Measurements from ENCODE around the gene ITPKC. TPM values are rescaled to one million over a fixed set of nuclear protein-coding genes. Genes with fewer than 3 reads are reported as not detected.

ITPKC gene
- total RNA-seq, 4 donors from 2014 or later: 34.5 to 43.9 (median 38.9) TPM

- H3K9me3 ChIP-seq: no peaks in the 10 kb centered on the region
- no peak overlapping the region for H3K4me3 ChIP-seq
- TF ChIP-seq, protein P1, sequence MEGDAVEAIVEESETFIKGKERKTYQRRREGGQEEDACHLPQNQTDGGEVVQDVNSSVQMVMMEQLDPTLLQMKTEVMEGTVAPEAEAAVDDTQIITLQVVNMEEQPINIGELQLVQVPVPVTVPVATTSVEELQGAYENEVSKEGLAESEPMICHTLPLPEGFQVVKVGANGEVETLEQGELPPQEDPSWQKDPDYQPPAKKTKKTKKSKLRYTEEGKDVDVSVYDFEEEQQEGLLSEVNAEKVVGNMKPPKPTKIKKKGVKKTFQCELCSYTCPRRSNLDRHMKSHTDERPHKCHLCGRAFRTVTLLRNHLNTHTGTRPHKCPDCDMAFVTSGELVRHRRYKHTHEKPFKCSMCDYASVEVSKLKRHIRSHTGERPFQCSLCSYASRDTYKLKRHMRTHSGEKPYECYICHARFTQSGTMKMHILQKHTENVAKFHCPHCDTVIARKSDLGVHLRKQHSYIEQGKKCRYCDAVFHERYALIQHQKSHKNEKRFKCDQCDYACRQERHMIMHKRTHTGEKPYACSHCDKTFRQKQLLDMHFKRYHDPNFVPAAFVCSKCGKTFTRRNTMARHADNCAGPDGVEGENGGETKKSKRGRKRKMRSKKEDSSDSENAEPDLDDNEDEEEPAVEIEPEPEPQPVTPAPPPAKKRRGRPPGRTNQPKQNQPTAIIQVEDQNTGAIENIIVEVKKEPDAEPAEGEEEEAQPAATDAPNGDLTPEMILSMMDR (IDR thresholded peaks at IDR 0.05): no peak
- TF ChIP-seq POLR2A (IDR thresholded peaks at IDR 0.05): no peak
- no peak overlapping the region for H3K27ac ChIP-seq
- H3K27me3 ChIP-seq: no peaks in the 10 kb centered on the region
- H3K36me3 ChIP-seq: peaks cover 0 to 22% (median 0%) of the 10 kb centered on the region in 3 donors
- peaks cover 0 to 19% (median 8%) of the 10 kb centered on the region in 4 donors for H3K4me1 ChIP-seq
- DNase-seq: no peak
These were observed 23.0 kb upstream of the ITPKC start for GRCh38 chr19:40693896-40694295.

GRCh38 chr19:40695881-40696280 lies 21.0 kb upstream of the ITPKC start:
- H3K9me3 ChIP-seq: no peaks in the 10 kb centered on the region
- H3K4me1 ChIP-seq: peaks cover 0 to 10% (median 7%) of the 10 kb centered on the region in 4 donors
- H3K27ac ChIP-seq: no peak overlapping the region
- no peaks in the 10 kb centered on the region for H3K27me3 ChIP-seq
- TF ChIP-seq, protein P1 (IDR thresholded peaks at IDR 0.05): no peak
- TF ChIP-seq POLR2A (IDR thresholded peaks at IDR 0.05): no peak
- H3K4me3 ChIP-seq: no peak overlapping the region
- no peak for DNase-seq
- H3K36me3 ChIP-seq: peaks cover 0 to 37% (median 0%) of the 10 kb centered on the region in 3 donors

DNA sequence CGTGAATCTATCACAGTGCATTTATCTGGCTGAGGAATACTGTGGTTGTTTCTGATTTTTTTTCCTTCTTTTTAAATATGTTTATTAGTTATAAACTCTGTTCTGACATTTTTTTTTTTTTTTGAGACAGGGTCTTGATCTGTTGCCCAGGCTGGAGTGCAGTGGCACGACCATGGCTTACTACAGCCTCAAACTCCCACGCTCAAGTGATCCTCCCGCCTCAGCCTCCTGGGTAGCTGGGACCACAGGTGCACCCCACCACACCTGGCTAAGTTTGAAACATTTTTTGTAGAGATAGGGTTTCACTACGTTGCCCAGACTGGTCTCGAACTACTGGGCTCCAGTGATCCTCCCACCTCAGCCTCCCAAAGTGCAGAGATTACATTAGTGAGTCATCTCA lies 19.9 kb upstream of the ITPKC start:
- H3K9me3 ChIP-seq: no peaks in the 10 kb centered on the region
- no peaks in the 10 kb centered on the region for H3K4me1 ChIP-seq
- H3K4me3 ChIP-seq: no peak overlapping the region
- H3K27me3 ChIP-seq: no peaks in the 10 kb centered on the region
- no peak for DNase-seq
- no peak overlapping the region for H3K27ac ChIP-seq
- H3K36me3 ChIP-seq: peaks cover 0 to 44% (median 0%) of the 10 kb centered on the region in 3 donors
- TF ChIP-seq, protein P1 (IDR thresholded peaks at IDR 0.05): no peak
- TF ChIP-seq POLR2A (IDR thresholded peaks at IDR 0.05): no peak

DNA sequence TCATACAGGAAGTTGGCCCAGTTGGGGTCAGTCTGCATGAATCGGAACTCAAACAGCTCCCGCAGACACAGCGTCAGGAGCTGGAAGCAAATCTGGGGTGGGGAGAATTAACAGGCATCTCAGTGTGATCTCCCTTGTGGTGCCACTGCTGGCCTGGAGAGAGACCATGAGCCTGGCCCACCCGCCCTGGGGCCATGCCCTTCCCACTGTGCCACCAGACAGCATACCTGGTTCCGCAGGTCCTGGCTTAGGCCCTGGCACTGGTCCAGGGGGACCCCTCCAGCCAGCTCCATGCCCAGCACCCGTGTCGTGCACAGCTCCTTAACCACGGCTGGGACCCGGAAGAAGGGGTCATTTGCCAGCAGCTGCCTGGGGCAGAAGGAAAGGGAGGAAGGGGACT lies 16.8 kb upstream of the ITPKC start:
- Histone ChIP-seq H3K27ac (no peak overlapping the region), H3K27me3 (no peaks in the 10 kb centered on the region), H3K4me1 (no peaks in the 10 kb centered on the region), H3K36me3 (peaks cover 0 to 68% (median 0%) of the 10 kb centered on the region in 3 donors), H3K4me3 (no peak overlapping the region), H3K9me3 (no peaks in the 10 kb centered on the region)
- DNase-seq: no peak
- no peak for TF ChIP-seq POLR2A (IDR thresholded peaks at IDR 0.05)

DNA sequence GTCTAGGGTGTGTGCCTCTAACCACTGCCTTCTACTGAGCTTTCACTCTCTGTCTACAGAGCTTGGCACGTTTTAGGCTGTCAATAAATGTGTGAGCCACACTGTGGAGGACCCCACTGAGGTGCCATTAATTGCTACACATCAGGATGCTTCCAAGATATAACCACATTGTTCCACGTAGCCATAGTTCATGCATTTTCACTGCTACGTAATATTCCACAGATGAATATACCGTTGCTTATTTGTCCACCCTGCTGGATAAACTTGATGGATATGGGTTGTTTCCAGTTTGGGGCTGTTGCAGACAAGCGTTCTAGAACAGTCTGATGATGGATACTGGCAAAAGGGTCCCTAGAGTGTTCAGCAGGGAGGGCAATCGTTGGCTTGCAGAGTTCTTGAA lies 15.2 kb upstream of the ITPKC start:
- Histone ChIP-seq H3K27me3 (no peaks in the 10 kb centered on the region), H3K9me3 (no peaks in the 10 kb centered on the region), H3K27ac (no peak overlapping the region), H3K36me3 (peaks cover 0 to 62% (median 0%) of the 10 kb centered on the region in 3 donors), H3K4me3 (no peak overlapping the region), H3K4me1 (no peaks in the 10 kb centered on the region)
- DNase-seq: no peak
- TF ChIP-seq, protein P1 (IDR thresholded peaks at IDR 0.05): no peak
- TF ChIP-seq POLR2A (IDR thresholded peaks at IDR 0.05): no peak

DNA sequence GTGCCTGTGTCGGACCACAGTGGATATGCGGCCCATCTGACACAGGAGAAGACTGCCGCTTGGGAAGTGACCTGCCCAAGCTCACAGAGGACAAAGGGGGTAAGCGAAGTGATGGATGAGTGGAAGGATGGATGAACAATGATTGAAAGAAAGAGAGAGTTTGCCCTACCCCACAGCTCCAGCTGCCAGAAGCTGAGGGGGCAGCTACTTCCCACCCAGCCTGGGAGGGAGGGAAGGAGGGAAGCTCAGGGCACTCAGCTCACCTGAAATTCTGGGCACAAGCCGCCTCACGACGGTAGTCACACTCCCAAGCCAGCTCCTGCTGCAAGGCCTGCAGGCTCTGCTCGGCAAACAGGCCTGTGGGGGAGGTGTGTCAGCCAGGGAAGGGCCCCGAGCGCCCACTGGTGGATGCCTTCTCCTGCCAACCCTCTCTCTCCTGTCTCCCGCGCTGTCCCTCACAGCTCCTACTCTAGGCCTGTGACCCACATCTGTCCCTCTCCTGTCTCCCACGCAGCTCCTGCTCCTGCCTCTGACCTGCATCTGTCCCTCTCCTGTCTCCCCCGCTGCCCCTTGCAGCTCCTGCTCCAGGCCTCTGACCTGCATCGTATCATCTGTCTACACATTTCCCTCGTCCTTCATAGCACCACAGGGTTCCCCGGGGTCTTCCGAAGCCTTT lies 14.4 kb upstream of the ITPKC start:
- no peak for TF ChIP-seq POLR2A (IDR thresholded peaks at IDR 0.05)
- TF ChIP-seq, protein P1 (IDR thresholded peaks at IDR 0.05): peak in 1 of 6 experiments; percentile 31
- Histone ChIP-seq H3K4me1 (no peaks in the 10 kb centered on the region), H3K4me3 (no peak overlapping the region), H3K27me3 (no peaks in the 10 kb centered on the region), H3K27ac (no peak overlapping the region), H3K36me3 (peaks cover 0 to 67% (median 0%) of the 10 kb centered on the region in 3 donors), H3K9me3 (no peaks in the 10 kb centered on the region)
- DNase-seq: no peak
